Stimulated activated CD4-positive, alpha-beta T cell treated with anti-CD3 and anti-CD28 coated beads, TNF-alpha, amount 100 ng/mL, for 24 hours (primary cell): ENCODE measurements around the gene OTULIN.

Experiments used
- DNase-seq, 3 experiments: peaks; one replicate each; pipeline ENCODE4 v3.0.0-alpha.2; 2020; ENCODE audit warnings: low read depth in 3 of 3

Gene OTULIN

GRCh38 chr5:14720236-14720923 lies 55.9 kb downstream of the OTULIN start:
- no peak for DNase-seq

- no peak for DNase-seq
Measured at GRCh38 chr5:14721990-14722656, 57.6 kb downstream of the OTULIN start.

- no peak for DNase-seq
Measured at GRCh38 chr5:14722923-14723322, 58.4 kb downstream of the OTULIN start.

GRCh38 chr5:14723701-14724132 lies 59.2 kb downstream of the OTULIN start:
- DNase-seq: peak in 1 of 3 experiments; percentile 12

- no peak for DNase-seq
Measured at GRCh38 chr5:14724633-14725032, 60.1 kb downstream of the OTULIN start.

GRCh38 chr5:14726066-14726838 lies 61.7 kb downstream of the OTULIN start:
- no peak for DNase-seq

GRCh38 chr5:14727428-14727865 lies 62.9 kb downstream of the OTULIN start:
- DNase-seq: peak; percentile 57 to 72 (median 64)

- no peak for DNase-seq
Measured at GRCh38 chr5:14727928-14728458, 63.5 kb downstream of the OTULIN start.

- no peak for DNase-seq
Measured at GRCh38 chr5:14728459-14728938, 64.0 kb downstream of the OTULIN start.

GRCh38 chr5:14729448-14730385 lies 65.2 kb downstream of the OTULIN start:
- DNase-seq: no peak

GRCh38 chr5:14730466-14730865 lies 65.9 kb downstream of the OTULIN start:
- DNase-seq: no peak

GRCh38 chr5:14730881-14731280 lies 66.4 kb downstream of the OTULIN start:
- no peak for DNase-seq

GRCh38 chr5:14732991-14733390 lies 68.5 kb downstream of the OTULIN start:
- no peak for DNase-seq

- DNase-seq: no peak
Measured at GRCh38 chr5:14733661-14734060, 69.1 kb downstream of the OTULIN start.

GRCh38 chr5:14734396-14734795 lies 69.9 kb downstream of the OTULIN start:
- no peak for DNase-seq

- no peak for DNase-seq
Measured at GRCh38 chr5:14735944-14736343, 71.4 kb downstream of the OTULIN start.

GRCh38 chr5:14737291-14737690 lies 72.8 kb downstream of the OTULIN start:
- no peak for DNase-seq

GRCh38 chr5:14738050-14738449 lies 73.5 kb downstream of the OTULIN start:
- no peak for DNase-seq

GRCh38 chr5:14739538-14739937 lies 75.0 kb downstream of the OTULIN start:
- no peak for DNase-seq

- DNase-seq: no peak
Measured at GRCh38 chr5:14739981-14740380, 75.5 kb downstream of the OTULIN start.

GRCh38 chr5:14741131-14741530 lies 76.6 kb downstream of the OTULIN start:
- DNase-seq: no peak
